ENCODE measurements around the gene CHAF1A.

Gene CHAF1A

GRCh38 chr19:4446704-4447200, 44.3 kb downstream of the CHAF1A start:
- TF ChIP-seq REST (IDR thresholded peaks at IDR 0.05; ENCODE audit: insufficient read depth in 1 of 2, low read depth in 2 of 2, low read length in 2 of 2) (no peak), SIN3A (IDR thresholded peaks at IDR 0.05; ENCODE audit: borderline replicate concordance, insufficient read depth, low read length) (no peak), FOXP2 (optimal IDR thresholded peaks at IDR 0.05; ENCODE audit: borderline replicate concordance, extremely low read depth, extremely low read length, insufficient read depth) (no peak), POLR2AphosphoS5 (IDR thresholded peaks at IDR 0.05; ENCODE audit: low read depth, low read length) (no peak), TAF1 (IDR thresholded peaks at IDR 0.05; ENCODE audit: borderline replicate concordance, insufficient read depth, low read length) (no peak)

GRCh38 chr19:4447327-4448146, 45.1 kb downstream of the CHAF1A start:
- no peak for TF ChIP-seq POLR2AphosphoS5 (IDR thresholded peaks at IDR 0.05; ENCODE audit: low read depth, low read length)
- no peak for TF ChIP-seq SIN3A (IDR thresholded peaks at IDR 0.05; ENCODE audit: borderline replicate concordance, insufficient read depth, low read length)
- TF ChIP-seq TAF1 (IDR thresholded peaks at IDR 0.05; ENCODE audit: borderline replicate concordance, insufficient read depth, low read length) = no peak
- TF ChIP-seq REST (IDR thresholded peaks at IDR 0.05; ENCODE audit: insufficient read depth in 1 of 2, low read depth in 2 of 2, low read length in 2 of 2) = no peak
- TF ChIP-seq FOXP2 (optimal IDR thresholded peaks at IDR 0.05; ENCODE audit: borderline replicate concordance, extremely low read depth, extremely low read length, insufficient read depth) = no peak

GRCh38 chr19:4448147-4448985, 45.9 kb downstream of the CHAF1A start:
- TF ChIP-seq TAF1 (IDR thresholded peaks at IDR 0.05; ENCODE audit: borderline replicate concordance, insufficient read depth, low read length) = no peak
- TF ChIP-seq FOXP2 (optimal IDR thresholded peaks at IDR 0.05; ENCODE audit: borderline replicate concordance, extremely low read depth, extremely low read length, insufficient read depth) = no peak
- no peak for TF ChIP-seq REST (IDR thresholded peaks at IDR 0.05; ENCODE audit: insufficient read depth in 1 of 2, low read depth in 2 of 2, low read length in 2 of 2)
- TF ChIP-seq SIN3A (IDR thresholded peaks at IDR 0.05; ENCODE audit: borderline replicate concordance, insufficient read depth, low read length) = no peak
- no peak for TF ChIP-seq POLR2AphosphoS5 (IDR thresholded peaks at IDR 0.05; ENCODE audit: low read depth, low read length)

- TF ChIP-seq REST (IDR thresholded peaks at IDR 0.05; ENCODE audit: insufficient read depth in 1 of 2, low read depth in 2 of 2, low read length in 2 of 2) (no peak), TAF1 (IDR thresholded peaks at IDR 0.05; ENCODE audit: borderline replicate concordance, insufficient read depth, low read length) (no peak), POLR2AphosphoS5 (IDR thresholded peaks at IDR 0.05; ENCODE audit: low read depth, low read length) (no peak), FOXP2 (optimal IDR thresholded peaks at IDR 0.05; ENCODE audit: borderline replicate concordance, extremely low read depth, extremely low read length, insufficient read depth) (no peak), SIN3A (IDR thresholded peaks at IDR 0.05; ENCODE audit: borderline replicate concordance, insufficient read depth, low read length) (no peak)
Observed at GRCh38 chr19:4449022-4449638, 46.7 kb downstream of the CHAF1A start.

Data from PFSK-1 (cell line).